A673 (cell line): ENCODE measurements around the gene CIAO2A. TPM values are rescaled to one million over a fixed set of nuclear protein-coding genes. Genes with fewer than 3 reads are reported as not detected.
A peak's percentile ranks its signal among the peaks of the same experiment; 100 is the strongest.

Experiments
- BruUV-seq: library from RNA; stranded (reverse); fragments of 400-500 nt; replicated peaks from 2 replicates; lab custom pipeline; 2021; lab: Mats Ljungman, UMichigan
- CTCF ChIA-PET: fragments of 300-600 bp; sonication (Branson Sonifier 250); formaldehyde crosslinking; loops from one replicate; lab custom pipeline; 2022; ENCODE audit warnings: antibody characterized with exemption; lab: Charles Lee
- POLR2A ChIA-PET: fragments of 300-600 bp; sonication (Branson Sonifier 250); formaldehyde crosslinking; loops from one replicate; lab custom pipeline; 2022; ENCODE audit warnings: antibody characterized with exemption; ENCODE audit not compliant: low non-redundant PET; lab: Charles Lee
- DNase-seq: peaks from one replicate; pipeline ENCODE4 v3.0.0-alpha.2; 2015; ENCODE audit warnings: low spot score
- H3K27ac ChIP-seq: fragments of 200-600 bp; sonication (generic); 2 replicates; pipeline ENCODE4 v1.5.1; 2016; ENCODE audit warnings: mixed run types, low read depth, mild to moderate bottlenecking, mixed read lengths, antibody characterized with exemption, low read length; ENCODE audit not compliant: poor library complexity, severe bottlenecking
- H3K27me3 ChIP-seq: fragments of 200-600 bp; sonication (generic); replicated peaks from 2 replicates; pipeline ENCODE4 v1.6.1; 2017; ENCODE audit warnings: mixed run types, low read depth, mild to moderate bottlenecking, mixed read lengths, antibody characterized with exemption, low read length; ENCODE audit not compliant: insufficient read depth, poor library complexity
- H3K36me3 ChIP-seq: fragments of 200-600 bp; sonication (generic); 2 replicates; pipeline ENCODE4 v1.6.1; 2016; ENCODE audit warnings: mixed run types, mild to moderate bottlenecking, mixed read lengths, antibody characterized with exemption, low read length; ENCODE audit not compliant: insufficient read depth, poor library complexity, severe bottlenecking
- H3K4me1 ChIP-seq: fragments of 200-600 bp; sonication (generic); 2 replicates; pipeline ENCODE4 v1.6.1; 2017; ENCODE audit warnings: mixed run types, mild to moderate bottlenecking, mixed read lengths, antibody characterized with exemption, low read length; ENCODE audit not compliant: insufficient read depth, poor library complexity, severe bottlenecking
- H3K4me3 ChIP-seq: fragments of 200-600 bp; sonication (generic); 2 replicates; pipeline ENCODE4 v1.5.1; 2016; ENCODE audit warnings: low read depth, mixed run types, mild to moderate bottlenecking, mixed read lengths, low read length; ENCODE audit not compliant: poor library complexity, severe bottlenecking
- H3K9me3 ChIP-seq: fragments of 200-600 bp; sonication (generic); 2 replicates; pipeline ENCODE4 v1.6.1; 2016; ENCODE audit warnings: mixed run types, low read depth, mild to moderate bottlenecking, mixed read lengths, antibody characterized with exemption, low read length; ENCODE audit not compliant: poor library complexity, severe bottlenecking
- EZH2 ChIP-seq: fragments of 200-600 bp; sonication (generic); IDR thresholded peaks from 2 replicates; pipeline ENCODE4 v1.6.1; 2017; ENCODE audit warnings: borderline replicate concordance, low read depth, mild to moderate bottlenecking, mixed read lengths, antibody characterized with exemption, low read length; ENCODE audit not compliant: poor library complexity, severe bottlenecking
- intact Hi-C: fragments of 100-400 bp; cut with micrococcal nuclease; formaldehyde crosslinking; loops from one replicate; pipeline ENCODE4 v1.10.0; 2022; ENCODE audit not compliant: unreplicated experiment
- total RNA-seq: library from RNA; stranded (reverse); gene quantifications from 2 replicates; pipeline ENCODE4 v1.2.3, GENCODE V29; 2021
- TF ChIP-seq, protein P1 (sequence below): fragments of 300-800, 200-600 bp; sonication (generic); conservative IDR thresholded peaks from 2 replicates; pipeline ENCODE4 v1.5.1; 2017; ENCODE audit warnings: low read depth, mild to moderate bottlenecking, antibody characterized with exemption, low read length, moderate library complexity, mixed read lengths

CIAO2A gene
- total RNA-seq, 1 experiment from 2014 or later, result 75.6 TPM

DNA sequence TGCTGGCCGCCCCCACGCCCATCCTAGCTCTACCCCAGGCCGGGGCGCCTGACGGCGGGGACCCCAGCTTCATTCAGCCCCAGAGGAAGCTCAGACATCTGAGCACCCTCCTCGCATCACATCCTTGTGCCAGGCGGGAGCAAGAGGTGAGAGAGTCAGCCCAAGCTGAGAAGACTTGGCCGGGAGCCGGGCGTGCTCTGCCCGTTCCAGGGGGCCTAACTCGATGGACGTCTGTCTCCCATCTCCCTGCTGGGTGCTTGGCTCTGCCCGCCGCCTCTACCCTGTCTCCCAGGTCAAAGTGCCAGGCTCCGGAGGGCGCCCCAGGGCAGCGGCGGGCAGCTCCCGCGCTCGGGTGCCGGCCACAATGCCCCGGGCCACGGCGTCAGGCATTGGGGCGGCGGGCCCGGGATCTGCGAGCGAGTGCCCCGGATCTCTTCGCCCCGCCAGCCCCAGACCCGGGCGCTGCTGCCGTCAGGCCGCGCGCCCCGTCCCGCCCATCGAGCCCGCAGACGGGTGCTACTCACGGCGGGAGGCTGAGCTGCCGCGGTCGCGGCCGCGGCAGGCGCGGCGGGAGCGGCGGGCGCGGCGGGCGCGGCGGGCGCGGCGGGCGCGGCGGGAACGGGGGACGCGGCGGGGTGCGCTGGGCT is 47.7 kb downstream of the CIAO2A start:
- ChIA-PET CTCF (interaction anchor here (0.6 to 1.8 kb wide), 11 partner anchors 9 to 579 kb away, joined by 3 to 8 read pairs (median 3); partner anchors contain the start of gene CIAO2A), POLR2A (no interaction called here)
- TF ChIP-seq, protein P1, sequence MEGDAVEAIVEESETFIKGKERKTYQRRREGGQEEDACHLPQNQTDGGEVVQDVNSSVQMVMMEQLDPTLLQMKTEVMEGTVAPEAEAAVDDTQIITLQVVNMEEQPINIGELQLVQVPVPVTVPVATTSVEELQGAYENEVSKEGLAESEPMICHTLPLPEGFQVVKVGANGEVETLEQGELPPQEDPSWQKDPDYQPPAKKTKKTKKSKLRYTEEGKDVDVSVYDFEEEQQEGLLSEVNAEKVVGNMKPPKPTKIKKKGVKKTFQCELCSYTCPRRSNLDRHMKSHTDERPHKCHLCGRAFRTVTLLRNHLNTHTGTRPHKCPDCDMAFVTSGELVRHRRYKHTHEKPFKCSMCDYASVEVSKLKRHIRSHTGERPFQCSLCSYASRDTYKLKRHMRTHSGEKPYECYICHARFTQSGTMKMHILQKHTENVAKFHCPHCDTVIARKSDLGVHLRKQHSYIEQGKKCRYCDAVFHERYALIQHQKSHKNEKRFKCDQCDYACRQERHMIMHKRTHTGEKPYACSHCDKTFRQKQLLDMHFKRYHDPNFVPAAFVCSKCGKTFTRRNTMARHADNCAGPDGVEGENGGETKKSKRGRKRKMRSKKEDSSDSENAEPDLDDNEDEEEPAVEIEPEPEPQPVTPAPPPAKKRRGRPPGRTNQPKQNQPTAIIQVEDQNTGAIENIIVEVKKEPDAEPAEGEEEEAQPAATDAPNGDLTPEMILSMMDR, result no peak
- no peak for TF ChIP-seq EZH2
- no peaks in the 10 kb centered on the region for H3K27me3 ChIP-seq
- H3K4me3 ChIP-seq, result peak overlapping the region; percentile 63
- no peaks in the 10 kb centered on the region for H3K36me3 ChIP-seq
- intact Hi-C loops, result loop anchor here (5.0 to 10.0 kb wide), 2 partner anchors 101 to 434 kb away; no protein-coding TSS in a partner anchor
- H3K27ac ChIP-seq, result no peak overlapping the region
- peaks cover 6% of the 10 kb centered on the region for H3K4me1 ChIP-seq
- no TSS peak for BruUV-seq
- DNase-seq, result no peak
- no peaks in the 10 kb centered on the region for H3K9me3 ChIP-seq

DNA sequence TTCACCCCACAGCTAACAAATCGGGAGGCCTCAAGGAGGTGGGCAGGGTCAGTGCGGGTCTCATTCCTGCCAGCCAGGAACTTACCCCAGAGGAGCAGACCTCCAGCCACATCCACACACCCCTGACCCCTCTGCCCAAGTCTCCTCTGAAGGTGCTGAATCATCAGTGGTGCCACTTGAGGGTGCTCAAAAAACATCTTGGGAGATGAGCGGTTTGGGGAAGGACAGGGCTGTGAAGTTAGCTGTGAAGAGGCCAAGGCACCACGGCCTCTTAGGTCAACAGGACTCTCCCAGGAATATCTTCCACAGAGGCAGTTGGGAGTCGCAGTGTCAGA is 48.6 kb downstream of the CIAO2A start:
- no peak for DNase-seq
- H3K4me1 ChIP-seq, result peaks cover 6% of the 10 kb centered on the region
- H3K9me3 ChIP-seq, result no peaks in the 10 kb centered on the region
- no peak overlapping the region for H3K27ac ChIP-seq
- intact Hi-C loops, result loop anchor here (5.0 to 10.0 kb wide), 2 partner anchors 100 to 433 kb away; no protein-coding TSS in a partner anchor
- CTCF ChIA-PET, result no interaction called here
- TF ChIP-seq, protein P1, result no peak
- TF ChIP-seq EZH2, result no peak
- H3K27me3 ChIP-seq, result no peaks in the 10 kb centered on the region
- no peaks in the 10 kb centered on the region for H3K36me3 ChIP-seq
- peak overlapping the region; percentile 63 for H3K4me3 ChIP-seq
- POLR2A ChIA-PET, result no interaction called here
- BruUV-seq, result no TSS peak

DNA sequence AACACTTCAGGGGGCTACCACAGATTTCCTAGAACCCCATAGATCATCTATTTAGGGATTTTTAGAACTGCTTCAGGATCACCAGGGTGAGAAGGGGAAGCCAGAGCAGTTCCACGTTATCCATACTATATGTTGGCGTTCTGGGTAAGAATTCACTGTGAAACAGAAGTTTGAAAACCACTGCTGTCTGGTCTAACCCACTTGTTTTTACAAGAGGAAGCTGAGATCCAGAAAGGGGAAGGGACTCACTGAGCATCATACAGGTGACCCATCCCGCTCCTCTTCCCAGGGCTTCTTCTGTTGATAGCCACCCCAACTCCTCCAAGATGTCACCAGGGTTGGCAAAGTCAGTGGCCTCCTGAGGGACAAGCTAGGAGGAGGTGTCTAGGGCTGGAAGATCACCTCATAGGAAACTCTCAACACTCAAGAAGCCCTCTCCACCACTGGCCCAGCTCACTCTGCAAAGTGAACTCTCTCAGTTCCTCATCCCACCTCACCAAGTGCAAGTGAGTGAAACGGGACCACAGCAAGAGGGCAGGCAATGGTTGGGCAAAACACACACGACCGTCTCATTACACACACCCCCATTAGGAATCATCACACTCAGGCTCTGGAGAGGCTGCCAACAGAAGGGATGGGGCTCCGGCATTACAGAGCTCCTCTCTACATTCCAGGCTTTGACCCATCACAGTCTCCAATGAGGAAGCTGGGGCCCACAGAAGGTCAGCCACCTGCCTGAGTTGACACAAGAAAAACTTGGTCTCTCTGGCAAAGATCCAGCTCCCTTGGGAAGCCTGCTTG is 49.1 kb downstream of the CIAO2A start:
- intact Hi-C loops, result loop anchor here (5.0 to 10.0 kb wide), 2 partner anchors 100 to 432 kb away; no protein-coding TSS in a partner anchor
- H3K27ac ChIP-seq, result no peak overlapping the region
- no peaks in the 10 kb centered on the region for H3K9me3 ChIP-seq
- BruUV-seq, result no TSS peak
- POLR2A ChIA-PET, result interaction anchor here (0.6 kb wide), 1 partner anchor 50 kb away, joined by 19 read pairs; no protein-coding TSS in a partner anchor
- H3K36me3 ChIP-seq, result no peaks in the 10 kb centered on the region
- CTCF ChIA-PET, result no interaction called here
- H3K4me3 ChIP-seq, result peak overlapping the region; percentile 63
- DNase-seq, result no peak
- TF ChIP-seq, protein P1, result no peak
- TF ChIP-seq EZH2, result no peak
- H3K4me1 ChIP-seq, result peaks cover 6% of the 10 kb centered on the region
- H3K27me3 ChIP-seq, result no peaks in the 10 kb centered on the region
